GM18868 (cell line): ENCODE results near the gene ERICH6.

ENCODE experiments used
- ATAC-seq: cut with Tn5 transposase; IDR thresholded peaks from one replicate; pipeline ENCODE4 v1.9.1; 2021; ENCODE audit warnings: mild to moderate bottlenecking, moderate library complexity; ENCODE audit not compliant: unreplicated experiment

Gene ERICH6

GRCh38 chr3:150703756-150704344 is at the start of gene ERICH6:
ERICH6 (minus strand) TSS chr3:150703920; CDS start chr3:150703898, 22 bp downstream.
- peak; percentile 99 for ATAC-seq

- ATAC-seq = no peak
Observed at GRCh38 chr3:150751781-150752263, 48.1 kb upstream of the ERICH6 start.

DNA sequence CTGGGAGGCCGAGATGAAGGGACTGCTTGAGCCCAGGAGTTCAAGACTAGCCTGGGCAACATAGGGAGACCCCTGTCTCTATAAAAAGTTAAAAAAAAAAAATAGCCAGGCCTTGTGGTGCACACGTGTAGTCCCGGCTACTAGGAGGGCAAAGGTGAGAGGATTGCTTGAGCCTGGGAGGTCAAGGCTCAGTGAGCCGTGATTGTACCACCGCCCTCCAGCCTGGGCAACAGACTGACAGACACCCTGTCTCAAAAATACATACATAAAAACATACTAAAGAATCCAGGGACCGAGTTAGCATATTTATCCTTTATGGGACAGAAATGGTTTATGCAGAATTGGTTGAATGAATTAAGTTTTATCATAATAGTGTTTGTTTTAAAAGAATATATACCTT is 45.5 kb upstream of the ERICH6 start:
- ATAC-seq = no peak

DNA sequence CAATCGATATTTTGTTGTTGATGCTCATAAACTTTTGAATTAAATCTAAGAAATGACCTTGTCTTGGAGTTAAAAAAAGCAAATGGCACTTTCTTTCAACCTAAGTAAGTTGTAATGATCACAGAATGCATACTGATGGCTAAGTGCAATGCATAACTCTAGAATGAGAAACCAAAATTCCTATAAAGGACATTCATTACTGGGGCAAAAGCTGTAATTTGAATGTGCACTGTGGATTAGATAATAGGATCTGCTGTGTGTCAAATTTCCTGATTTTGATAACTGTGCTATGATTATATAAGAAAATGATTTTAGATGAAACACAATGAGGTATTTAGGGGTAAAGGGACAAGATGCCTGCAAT is 44.9 kb upstream of the ERICH6 start:
- ATAC-seq = no peak

GRCh38 chr3:150747886-150748683 is 44.4 kb upstream of the ERICH6 start:
- ATAC-seq = no peak

GRCh38 chr3:150746791-150747590 is 43.3 kb upstream of the ERICH6 start:
- no peak for ATAC-seq

- no peak for ATAC-seq
Observed at GRCh38 chr3:150745832-150746231, 42.1 kb upstream of the ERICH6 start.

DNA sequence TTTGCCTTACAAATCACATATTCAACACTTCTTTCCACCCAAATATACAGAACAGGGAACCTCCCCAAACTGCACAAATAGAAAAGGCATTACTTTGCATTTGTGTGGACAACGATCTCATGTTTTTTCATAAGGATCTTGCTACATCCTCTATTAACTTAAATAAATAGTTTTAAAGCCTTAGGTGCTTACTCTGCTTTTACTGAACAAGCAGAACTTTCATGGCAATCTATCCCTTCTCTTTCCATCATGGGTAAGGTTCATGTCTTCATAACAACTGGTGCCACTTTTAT is 41.1 kb upstream of the ERICH6 start:
- ATAC-seq = no peak

- no peak for ATAC-seq
Observed at GRCh38 chr3:150744041-150744918, 40.6 kb upstream of the ERICH6 start.

DNA sequence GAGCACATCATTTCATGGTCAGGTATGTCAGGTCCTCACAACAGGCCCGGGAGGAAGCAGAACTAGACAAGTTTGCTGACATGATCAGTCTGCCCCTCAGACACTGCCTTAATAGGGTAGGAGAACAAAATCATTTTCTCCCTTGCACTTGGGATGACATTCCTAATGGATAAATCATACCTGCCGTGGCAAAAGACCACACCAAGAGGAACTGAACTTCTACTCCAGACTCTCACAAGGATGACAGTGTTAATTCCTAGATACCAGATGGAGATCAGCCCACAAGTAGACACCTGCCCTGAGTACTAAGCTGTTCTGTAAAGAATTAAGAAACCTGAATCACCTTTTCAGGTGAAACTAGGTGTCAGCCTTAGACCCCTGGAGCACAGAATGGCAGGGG is 39.8 kb upstream of the ERICH6 start:
- ATAC-seq = no peak

DNA sequence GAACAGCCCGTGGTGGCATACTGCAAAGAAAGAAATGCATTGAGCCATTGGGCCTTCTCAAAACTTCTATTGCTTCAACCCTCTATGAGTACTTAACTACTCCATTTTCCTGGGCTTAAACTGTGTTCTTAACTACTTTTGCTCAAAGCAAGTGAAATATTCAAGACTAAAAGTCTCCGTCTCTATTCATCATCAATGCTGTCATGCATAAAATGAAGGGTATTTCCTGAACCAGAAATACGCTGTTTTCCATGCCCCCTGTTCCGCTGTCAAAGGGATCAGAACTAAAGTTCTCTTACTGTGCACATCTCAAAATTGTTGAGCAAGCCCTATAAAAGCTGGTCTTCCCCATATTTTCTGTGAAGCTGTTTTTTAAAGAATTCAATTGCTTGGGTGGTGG is 39.0 kb upstream of the ERICH6 start:
- ATAC-seq = no peak

- ATAC-seq = no peak
Observed at GRCh38 chr3:150742141-150742523, 38.4 kb upstream of the ERICH6 start.

- no peak for ATAC-seq
Observed at GRCh38 chr3:150741497-150742140, 37.9 kb upstream of the ERICH6 start.

DNA sequence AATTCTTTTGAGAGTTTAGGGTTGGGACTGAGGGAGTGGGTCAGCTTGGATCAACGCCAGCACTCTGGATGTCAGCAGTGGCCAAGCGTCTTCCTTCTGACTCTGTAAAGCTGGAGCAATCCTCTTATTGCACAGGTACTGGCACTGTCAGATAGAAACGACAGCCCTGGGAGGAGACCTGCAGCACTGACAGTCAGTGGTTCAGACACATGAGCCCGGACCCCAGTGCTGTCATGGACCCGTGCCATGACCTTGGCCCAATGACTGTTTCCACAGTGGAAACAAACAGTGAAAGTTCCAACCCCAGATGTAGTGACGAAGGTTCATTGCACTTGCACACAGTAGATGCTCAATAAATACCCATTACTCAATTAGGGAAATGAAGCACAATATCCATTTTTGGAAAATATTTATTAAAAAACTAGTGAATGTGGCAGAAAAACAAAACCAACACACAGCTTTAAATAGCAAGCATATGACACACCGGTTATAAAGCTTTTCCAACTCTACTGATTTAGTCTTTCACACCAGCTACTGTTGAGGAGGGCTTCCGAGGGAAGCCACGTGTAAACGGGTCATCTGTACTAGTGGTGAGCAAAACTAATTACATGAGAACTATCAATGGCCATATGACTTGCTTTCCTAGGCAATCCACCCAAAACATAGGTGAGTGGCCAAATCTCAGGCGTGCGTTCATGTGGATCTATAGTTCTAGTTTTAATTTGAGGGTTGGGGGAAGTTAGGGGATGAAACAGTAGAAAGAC is 37.2 kb upstream of the ERICH6 start:
- ATAC-seq = no peak

- ATAC-seq = peak; percentile 15
Observed at GRCh38 chr3:150739877-150740645, 36.3 kb upstream of the ERICH6 start.

- ATAC-seq = peak; percentile 44
Observed at GRCh38 chr3:150739200-150739863, 35.6 kb upstream of the ERICH6 start.

GRCh38 chr3:150738688-150739087 is 35.0 kb upstream of the ERICH6 start:
- ATAC-seq = no peak

GRCh38 chr3:150737874-150738679 is 34.4 kb upstream of the ERICH6 start:
- ATAC-seq = peak; percentile 58
